Fibroblast of lung (primary cell): ENCODE data around the gene ING2.

Source experiments
- EZH2 ChIP-seq: IDR thresholded peaks from 2 replicates; pipeline ENCODE4 v1.5.1; 2012; ENCODE audit warnings: low read length, control low read depth, mild to moderate bottlenecking; ENCODE audit errors: missing control alignments
- TF ChIP-seq, protein P1 (sequence below), 2 donors: IDR thresholded peaks in 1 of 2; conservative IDR thresholded peaks in 1 of 2; 1 replicate in 1 of 2; 2 replicates in 1 of 2; pipeline ENCODE4 v1.5.1; 2011 to 2012; ENCODE audit warnings: low read length in 2 of 2, control low read depth in 1 of 2, inconsistent platforms in 1 of 2, low read depth in 1 of 2, mild to moderate bottlenecking in 1 of 2

DNA sequence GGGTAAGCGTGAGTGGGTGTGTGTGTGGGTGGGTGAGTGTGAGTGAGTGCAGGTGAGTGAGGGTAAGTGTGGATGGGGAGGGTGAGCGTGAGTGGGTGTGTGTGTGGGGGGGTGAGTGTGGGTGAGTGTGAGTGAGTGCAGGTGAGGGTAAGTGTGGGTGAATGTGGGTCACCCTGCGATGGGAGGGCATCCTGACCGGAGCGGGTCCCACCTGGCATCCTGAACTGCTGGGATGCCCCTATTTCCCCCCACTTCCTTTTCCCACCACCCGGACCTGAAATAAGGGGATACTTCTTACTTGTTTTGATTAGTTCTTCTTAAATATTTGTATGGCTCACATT is 49.5 kb downstream of the ING2 start:
- TF ChIP-seq, protein P1, sequence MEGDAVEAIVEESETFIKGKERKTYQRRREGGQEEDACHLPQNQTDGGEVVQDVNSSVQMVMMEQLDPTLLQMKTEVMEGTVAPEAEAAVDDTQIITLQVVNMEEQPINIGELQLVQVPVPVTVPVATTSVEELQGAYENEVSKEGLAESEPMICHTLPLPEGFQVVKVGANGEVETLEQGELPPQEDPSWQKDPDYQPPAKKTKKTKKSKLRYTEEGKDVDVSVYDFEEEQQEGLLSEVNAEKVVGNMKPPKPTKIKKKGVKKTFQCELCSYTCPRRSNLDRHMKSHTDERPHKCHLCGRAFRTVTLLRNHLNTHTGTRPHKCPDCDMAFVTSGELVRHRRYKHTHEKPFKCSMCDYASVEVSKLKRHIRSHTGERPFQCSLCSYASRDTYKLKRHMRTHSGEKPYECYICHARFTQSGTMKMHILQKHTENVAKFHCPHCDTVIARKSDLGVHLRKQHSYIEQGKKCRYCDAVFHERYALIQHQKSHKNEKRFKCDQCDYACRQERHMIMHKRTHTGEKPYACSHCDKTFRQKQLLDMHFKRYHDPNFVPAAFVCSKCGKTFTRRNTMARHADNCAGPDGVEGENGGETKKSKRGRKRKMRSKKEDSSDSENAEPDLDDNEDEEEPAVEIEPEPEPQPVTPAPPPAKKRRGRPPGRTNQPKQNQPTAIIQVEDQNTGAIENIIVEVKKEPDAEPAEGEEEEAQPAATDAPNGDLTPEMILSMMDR (conservative IDR thresholded peaks at IDR 0.05 in 1 of 2, IDR thresholded peaks at IDR 0.05 in 1 of 2; ENCODE audit: low read depth in 1 of 2, low read length in 2 of 2), result no peak
- TF ChIP-seq EZH2, result no peak
